Activated CD4-positive, alpha-beta memory T cell treated with anti-CD3 and anti-CD28 coated beads, Interleukin-2, amount 10 ng/mL, durations not matched to agents 7 days and 5 days (primary cell): ENCODE data around the gene FAH. TPM values are rescaled to one million over a fixed set of nuclear protein-coding genes. Genes with fewer than 3 reads are reported as not detected.

ENCODE experiments used
- total RNA-seq, 2 experiments: library from RNA; stranded (reverse); gene quantifications; one replicate each; pipeline ENCODE4 v1.2.3, GENCODE V29; 2021

The FAH gene
- total RNA-seq, 2 experiments from 2014 or later: 42.5 to 43.6 TPM

Other genes with a start within 250 kb of the FAH start
- 10 to 100 TPM; 12.3 to 14.1 TPM for gene BCL2A1, start 181.8 kb upstream of the FAH start, total RNA-seq
- 10 to 100 TPM; 46.7 to 48.7 TPM for gene ZFAND6, start 93.3 kb upstream of the FAH start, total RNA-seq
- not detected for gene CTXND1, start 99.2 kb downstream of the FAH start, total RNA-seq